ENCODE measurements around the gene RAMACL. TPM values are rescaled to one million over a fixed set of nuclear protein-coding genes. Genes with fewer than 3 reads are reported as not detected.

RAMACL gene
- total and polyA plus RNA-seq, 4 donors, result 0.30 to 17.6 (median 4.3) TPM

- peaks cover 0 to 6% (median 0%) of the 10 kb centered on the region in 4 donors for H3K36me3 ChIP-seq (ENCODE audit: control insufficient read depth in 4 of 4, insufficient read depth in 4 of 4, low read length in 4 of 4)
- H3K9ac ChIP-seq (ENCODE audit: insufficient read depth in 1 of 2, low read length in 2 of 2), result no peak overlapping the region
- no peak for DNase-seq
- H3K4me3 ChIP-seq, result no peak overlapping the region
- no peaks in the 10 kb centered on the region for H3K9me3 ChIP-seq (ENCODE audit: control insufficient read depth in 4 of 4, insufficient read depth in 3 of 4, low read length in 3 of 4)
- WGBS, 2 donors, result 96 to 97% methylated on average over 6 of the region's 6 CpGs
- ATAC-seq (ENCODE audit: insufficient read depth, low FRiP score), result no peak
- no peak overlapping the region for H3K27ac ChIP-seq (ENCODE audit: low read depth in 1 of 2, low read length in 1 of 2)
- TF ChIP-seq CTCF (IDR thresholded peaks at IDR 0.05; ENCODE audit: control extremely low read depth, extremely low read depth), result no peak
- peaks cover 0 to 5% (median 0%) of the 10 kb centered on the region in 5 donors for H3K4me1 ChIP-seq (ENCODE audit: control insufficient read depth in 5 of 5, insufficient read depth in 5 of 5, low read length in 5 of 5)
- no peaks in the 10 kb centered on the region for H3K27me3 ChIP-seq (ENCODE audit: control insufficient read depth in 3 of 3, insufficient read depth in 3 of 3, low read length in 2 of 3)
These were observed 39.8 kb downstream of the RAMACL start for GRCh38 chr6:166546653-166547052.

DNA sequence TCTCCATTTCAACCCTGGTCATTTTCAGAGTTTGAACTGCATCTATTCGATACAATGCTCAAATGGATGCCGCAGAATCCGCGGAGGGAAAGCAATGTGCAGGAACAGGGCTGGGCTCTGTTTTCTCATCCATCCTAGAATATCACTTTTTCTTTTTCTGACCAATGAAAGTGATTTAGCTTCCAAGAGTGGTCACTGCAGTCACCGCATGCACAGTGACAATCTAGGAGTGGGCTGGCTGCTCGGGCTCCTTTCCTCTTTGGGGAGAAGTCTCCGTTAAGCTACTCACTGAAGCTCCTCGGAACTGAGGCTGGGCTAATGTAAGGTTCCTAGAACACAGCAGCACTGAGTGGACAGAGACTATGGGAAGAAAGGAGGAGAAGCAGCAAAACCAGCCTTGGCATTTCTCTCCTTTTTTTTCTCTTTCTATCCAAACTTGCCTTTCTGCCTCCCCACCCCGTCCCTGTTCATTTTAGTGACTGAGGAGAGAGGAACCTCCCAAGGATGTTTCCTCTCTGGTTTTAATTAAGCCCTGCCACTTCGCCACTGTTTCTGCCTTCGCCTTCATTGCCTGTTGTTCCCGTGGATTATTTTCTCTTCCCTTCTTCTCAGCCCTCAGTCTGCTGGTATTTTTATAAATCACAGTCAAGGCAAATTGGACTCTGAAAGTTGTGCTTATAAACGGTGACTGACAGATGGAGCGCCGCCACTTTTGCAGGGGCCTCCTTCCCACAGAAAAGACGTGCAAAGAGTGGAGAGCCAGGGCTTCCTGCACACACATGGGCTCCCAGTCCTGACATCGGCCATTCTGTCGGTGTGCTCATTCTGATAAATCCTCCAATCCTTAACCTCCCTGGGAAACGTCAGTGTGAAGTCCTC, 41.1 kb downstream of the RAMACL start:
- no peak for TF ChIP-seq CTCF (IDR thresholded peaks at IDR 0.05; ENCODE audit: control extremely low read depth, extremely low read depth)
- Histone ChIP-seq H3K27ac (ENCODE audit: low read depth in 1 of 2, low read length in 1 of 2) (no peak overlapping the region), H3K36me3 (ENCODE audit: control insufficient read depth in 4 of 4, insufficient read depth in 4 of 4, low read length in 4 of 4) (peaks cover 0 to 5% (median 0%) of the 10 kb centered on the region in 4 donors), H3K9me3 (ENCODE audit: control insufficient read depth in 4 of 4, insufficient read depth in 3 of 4, low read length in 3 of 4) (no peaks in the 10 kb centered on the region), H3K9ac (ENCODE audit: insufficient read depth in 1 of 2, low read length in 2 of 2) (no peak overlapping the region), H3K4me3 (no peak overlapping the region), H3K27me3 (ENCODE audit: control insufficient read depth in 3 of 3, insufficient read depth in 3 of 3, low read length in 2 of 3) (no peaks in the 10 kb centered on the region), H3K4me1 (ENCODE audit: control insufficient read depth in 5 of 5, insufficient read depth in 5 of 5, low read length in 5 of 5) (peaks cover 0 to 5% (median 0%) of the 10 kb centered on the region in 5 donors)
- WGBS, 2 donors, result 92 to 95% methylated on average over 19 of the region's 19 CpGs
- no peak for ATAC-seq (ENCODE audit: insufficient read depth, low FRiP score)
- no peak for DNase-seq

DNA sequence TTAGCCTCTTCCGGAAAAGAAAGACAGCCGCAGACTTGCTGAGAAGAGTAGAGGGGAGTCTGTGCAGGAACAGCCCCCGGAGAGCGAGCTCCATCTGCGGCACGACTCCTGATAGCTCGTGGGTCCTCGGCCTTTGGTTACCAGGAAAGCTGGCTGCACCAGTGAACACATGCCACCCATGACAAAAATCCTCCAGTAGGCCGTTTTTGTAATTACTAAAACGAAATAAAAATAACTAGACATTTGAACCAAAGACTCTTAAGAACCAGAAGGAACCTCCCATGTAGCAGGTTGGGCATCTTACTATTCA, 42.2 kb downstream of the RAMACL start:
- Histone ChIP-seq H3K9me3 (ENCODE audit: control insufficient read depth in 4 of 4, insufficient read depth in 3 of 4, low read length in 3 of 4) (no peaks in the 10 kb centered on the region), H3K36me3 (ENCODE audit: control insufficient read depth in 4 of 4, insufficient read depth in 4 of 4, low read length in 4 of 4) (peaks cover 0 to 4% (median 0%) of the 10 kb centered on the region in 4 donors), H3K9ac (ENCODE audit: insufficient read depth in 1 of 2, low read length in 2 of 2) (no peak overlapping the region), H3K27ac (ENCODE audit: low read depth in 1 of 2, low read length in 1 of 2) (no peak overlapping the region), H3K4me3 (no peak overlapping the region), H3K4me1 (ENCODE audit: control insufficient read depth in 5 of 5, insufficient read depth in 5 of 5, low read length in 5 of 5) (peaks cover 0 to 5% (median 2%) of the 10 kb centered on the region in 5 donors), H3K27me3 (ENCODE audit: control insufficient read depth in 3 of 3, insufficient read depth in 3 of 3, low read length in 2 of 3) (no peaks in the 10 kb centered on the region)
- no peak for DNase-seq
- TF ChIP-seq CTCF (IDR thresholded peaks at IDR 0.05; ENCODE audit: control extremely low read depth, extremely low read depth), result no peak
- no peak for ATAC-seq (ENCODE audit: insufficient read depth, low FRiP score)
- WGBS, 2 donors, result 94 to 96% methylated on average over 10 of the region's 10 CpGs
